Panc1 (cell line): ENCODE measurements around the gene ATP2B2. TPM values are rescaled to one million over a fixed set of nuclear protein-coding genes. Genes with fewer than 3 reads are reported as not detected.

ENCODE experiments used
- ATAC-seq: fragments of 200-7000 bp; cut with Tn5 transposase; 2 replicates; pipeline ENCODE4 v1.9.1; 2020; ENCODE audit warnings: mild to moderate bottlenecking, moderate library complexity
- BruUV-seq: library from RNA; stranded (reverse); fragments of 400-500 nt; replicated peaks from 2 replicates; lab custom pipeline; 2021; lab: Mats Ljungman, UMichigan
- CTCF ChIA-PET: fragments of 300-600 bp; sonication (Branson Sonifier 250); formaldehyde crosslinking; loops from one replicate; lab custom pipeline; 2022; ENCODE audit warnings: antibody characterized with exemption; lab: Charles Lee
- POLR2A ChIA-PET: fragments of 300-600 bp; sonication (Branson Sonifier 250); formaldehyde crosslinking; loops from one replicate; lab custom pipeline; 2022; ENCODE audit warnings: antibody characterized with exemption; lab: Charles Lee
- DNase-seq: peaks from one replicate; pipeline ENCODE4 v3.0.0-alpha.2; 2010; ENCODE audit warnings: low read depth, low spot score
- H3K27ac ChIP-seq: 2 replicates; pipeline ENCODE4 v1.5.1; 2011; ENCODE audit warnings: mild to moderate bottlenecking, low read length, inconsistent platforms
- H3K27me3 ChIP-seq: fragments of 200-500 bp; sonication (Bioruptor generic); 2 replicates; pipeline ENCODE4 v1.6.0; 2014; ENCODE audit warnings: low read length, inconsistent platforms; ENCODE audit not compliant: control insufficient read depth, insufficient read depth
- H3K36me3 ChIP-seq: fragments of 200-500 bp; sonication (Bioruptor generic); 2 replicates; pipeline ENCODE4 v1.5.1; 2014; ENCODE audit warnings: inconsistent platforms, mild to moderate bottlenecking, low read length, moderate library complexity; ENCODE audit not compliant: control insufficient read depth, insufficient read depth
- H3K4me1 ChIP-seq: 2 replicates; pipeline ENCODE4 v1.5.1; 2011; ENCODE audit warnings: inconsistent platforms, mild to moderate bottlenecking, low read length, moderate library complexity; ENCODE audit not compliant: control insufficient read depth, insufficient read depth
- H3K4me3 ChIP-seq, 2 experiments: 2 replicates each; pipeline ENCODE4 v1.5.1; 2011 to 2012; ENCODE audit warnings: low read depth in 2 of 2, low read length in 2 of 2, mild to moderate bottlenecking in 2 of 2, inconsistent platforms in 1 of 2, moderate library complexity in 1 of 2
- H3K9me3 ChIP-seq: fragments of 200-500 bp; sonication (Bioruptor generic); 2 replicates; pipeline ENCODE4 v1.5.1; 2014; ENCODE audit warnings: low read depth, mild to moderate bottlenecking, inconsistent platforms, low read length, moderate library complexity; ENCODE audit not compliant: control insufficient read depth, insufficient read depth
- POLR2AphosphoS5 ChIP-seq: IDR thresholded peaks from 2 replicates; pipeline ENCODE4 v1.6.1; 2012; ENCODE audit warnings: mild to moderate bottlenecking, low read depth, low read length, moderate library complexity
- SIN3A ChIP-seq: IDR thresholded peaks from 2 replicates; pipeline ENCODE4 v1.6.1; 2012; ENCODE audit warnings: low read depth, mild to moderate bottlenecking, low read length, moderate library complexity, borderline replicate concordance; ENCODE audit not compliant: insufficient read depth
- TCF7L2 ChIP-seq: IDR thresholded peaks from 2 replicates; pipeline ENCODE4 v1.6.1; 2011; ENCODE audit warnings: mild to moderate bottlenecking, low read depth, low read length, inconsistent platforms
- in situ Hi-C: cut with HindIII; loops from 2 replicates; pipeline ENCODE4 v1.10.0; 2016; ENCODE audit warnings: low sequenced_read_pairs, low pct_unique_long_range_greater_than_20kb
- intact Hi-C: fragments of 100-400 bp; cut with micrococcal nuclease; formaldehyde crosslinking; loops from one replicate; pipeline ENCODE4 v1.10.0; 2022; ENCODE audit not compliant: unreplicated experiment
- total RNA-seq: library from RNA; stranded (reverse); gene quantifications from one replicate; pipeline ENCODE4 v1.2.1, GENCODE V29; 2021; ENCODE audit not compliant: unreplicated experiment
- TF ChIP-seq, protein P1 (sequence below), 2 experiments: IDR thresholded peaks; 2 replicates each; pipeline ENCODE4 v1.6.1; 2011 to 2012; ENCODE audit warnings: low read depth in 2 of 2, control low read depth in 1 of 2, low read length in 1 of 2, mild to moderate bottlenecking in 1 of 2, moderate library complexity in 1 of 2; ENCODE audit not compliant: insufficient read depth in 1 of 2
- TF ChIP-seq, protein P2 (sequence below): fragments of 450-650 bp; IDR thresholded peaks from 2 replicates; pipeline ENCODE4 v1.5.1; 2017; ENCODE audit warnings: mild to moderate bottlenecking

Gene ATP2B2
- total RNA-seq, 1 experiment from 2014 or later, result not detected

DNA sequence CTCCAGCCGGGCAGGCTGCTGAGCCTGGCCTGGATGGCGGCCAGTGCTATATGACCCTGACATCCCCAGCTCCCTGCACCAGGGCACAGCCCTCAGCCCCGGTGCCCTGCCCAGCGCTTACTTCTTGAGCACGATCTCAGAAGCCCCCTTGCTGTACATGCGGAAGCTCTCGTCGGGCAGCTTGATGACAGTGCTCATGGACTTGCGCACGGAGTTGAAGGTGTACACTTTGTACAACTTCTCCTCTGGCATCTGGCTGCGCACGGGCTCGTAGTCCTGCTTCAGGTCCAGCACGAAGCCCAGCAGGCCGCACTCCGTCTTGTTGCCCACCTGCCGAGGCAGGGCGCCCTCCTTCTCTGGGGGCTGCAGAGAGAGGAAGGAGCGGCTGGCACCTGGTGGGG is 145.6 kb downstream of the ATP2B2 start:
- DNase-seq, result no peak
- H3K27ac ChIP-seq, result no peak overlapping the region
- in situ Hi-C loops, result no loop called here
- CTCF ChIA-PET, result no interaction called here
- BruUV-seq, result no TSS peak
- H3K4me1 ChIP-seq, result no peaks in the 10 kb centered on the region
- no peaks in the 10 kb centered on the region for H3K27me3 ChIP-seq
- no peaks in the 10 kb centered on the region for H3K9me3 ChIP-seq
- H3K36me3 ChIP-seq, result no peaks in the 10 kb centered on the region
- H3K4me3 ChIP-seq, result no peak overlapping the region
- POLR2A ChIA-PET, result no interaction called here
- TF ChIP-seq TCF7L2, result no peak
- TF ChIP-seq SIN3A, result no peak
- TF ChIP-seq, protein P1, sequence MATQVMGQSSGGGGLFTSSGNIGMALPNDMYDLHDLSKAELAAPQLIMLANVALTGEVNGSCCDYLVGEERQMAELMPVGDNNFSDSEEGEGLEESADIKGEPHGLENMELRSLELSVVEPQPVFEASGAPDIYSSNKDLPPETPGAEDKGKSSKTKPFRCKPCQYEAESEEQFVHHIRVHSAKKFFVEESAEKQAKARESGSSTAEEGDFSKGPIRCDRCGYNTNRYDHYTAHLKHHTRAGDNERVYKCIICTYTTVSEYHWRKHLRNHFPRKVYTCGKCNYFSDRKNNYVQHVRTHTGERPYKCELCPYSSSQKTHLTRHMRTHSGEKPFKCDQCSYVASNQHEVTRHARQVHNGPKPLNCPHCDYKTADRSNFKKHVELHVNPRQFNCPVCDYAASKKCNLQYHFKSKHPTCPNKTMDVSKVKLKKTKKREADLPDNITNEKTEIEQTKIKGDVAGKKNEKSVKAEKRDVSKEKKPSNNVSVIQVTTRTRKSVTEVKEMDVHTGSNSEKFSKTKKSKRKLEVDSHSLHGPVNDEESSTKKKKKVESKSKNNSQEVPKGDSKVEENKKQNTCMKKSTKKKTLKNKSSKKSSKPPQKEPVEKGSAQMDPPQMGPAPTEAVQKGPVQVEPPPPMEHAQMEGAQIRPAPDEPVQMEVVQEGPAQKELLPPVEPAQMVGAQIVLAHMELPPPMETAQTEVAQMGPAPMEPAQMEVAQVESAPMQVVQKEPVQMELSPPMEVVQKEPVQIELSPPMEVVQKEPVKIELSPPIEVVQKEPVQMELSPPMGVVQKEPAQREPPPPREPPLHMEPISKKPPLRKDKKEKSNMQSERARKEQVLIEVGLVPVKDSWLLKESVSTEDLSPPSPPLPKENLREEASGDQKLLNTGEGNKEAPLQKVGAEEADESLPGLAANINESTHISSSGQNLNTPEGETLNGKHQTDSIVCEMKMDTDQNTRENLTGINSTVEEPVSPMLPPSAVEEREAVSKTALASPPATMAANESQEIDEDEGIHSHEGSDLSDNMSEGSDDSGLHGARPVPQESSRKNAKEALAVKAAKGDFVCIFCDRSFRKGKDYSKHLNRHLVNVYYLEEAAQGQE (IDR thresholded peaks at IDR 0.05; ENCODE audit: insufficient read depth in 1 of 2, low read depth in 2 of 2, low read length in 1 of 2), result no peak
- TF ChIP-seq POLR2AphosphoS5, result no peak
- TF ChIP-seq, protein P2, sequence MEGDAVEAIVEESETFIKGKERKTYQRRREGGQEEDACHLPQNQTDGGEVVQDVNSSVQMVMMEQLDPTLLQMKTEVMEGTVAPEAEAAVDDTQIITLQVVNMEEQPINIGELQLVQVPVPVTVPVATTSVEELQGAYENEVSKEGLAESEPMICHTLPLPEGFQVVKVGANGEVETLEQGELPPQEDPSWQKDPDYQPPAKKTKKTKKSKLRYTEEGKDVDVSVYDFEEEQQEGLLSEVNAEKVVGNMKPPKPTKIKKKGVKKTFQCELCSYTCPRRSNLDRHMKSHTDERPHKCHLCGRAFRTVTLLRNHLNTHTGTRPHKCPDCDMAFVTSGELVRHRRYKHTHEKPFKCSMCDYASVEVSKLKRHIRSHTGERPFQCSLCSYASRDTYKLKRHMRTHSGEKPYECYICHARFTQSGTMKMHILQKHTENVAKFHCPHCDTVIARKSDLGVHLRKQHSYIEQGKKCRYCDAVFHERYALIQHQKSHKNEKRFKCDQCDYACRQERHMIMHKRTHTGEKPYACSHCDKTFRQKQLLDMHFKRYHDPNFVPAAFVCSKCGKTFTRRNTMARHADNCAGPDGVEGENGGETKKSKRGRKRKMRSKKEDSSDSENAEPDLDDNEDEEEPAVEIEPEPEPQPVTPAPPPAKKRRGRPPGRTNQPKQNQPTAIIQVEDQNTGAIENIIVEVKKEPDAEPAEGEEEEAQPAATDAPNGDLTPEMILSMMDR, result no peak
- no peak for ATAC-seq
- intact Hi-C loops, result no loop called here

DNA sequence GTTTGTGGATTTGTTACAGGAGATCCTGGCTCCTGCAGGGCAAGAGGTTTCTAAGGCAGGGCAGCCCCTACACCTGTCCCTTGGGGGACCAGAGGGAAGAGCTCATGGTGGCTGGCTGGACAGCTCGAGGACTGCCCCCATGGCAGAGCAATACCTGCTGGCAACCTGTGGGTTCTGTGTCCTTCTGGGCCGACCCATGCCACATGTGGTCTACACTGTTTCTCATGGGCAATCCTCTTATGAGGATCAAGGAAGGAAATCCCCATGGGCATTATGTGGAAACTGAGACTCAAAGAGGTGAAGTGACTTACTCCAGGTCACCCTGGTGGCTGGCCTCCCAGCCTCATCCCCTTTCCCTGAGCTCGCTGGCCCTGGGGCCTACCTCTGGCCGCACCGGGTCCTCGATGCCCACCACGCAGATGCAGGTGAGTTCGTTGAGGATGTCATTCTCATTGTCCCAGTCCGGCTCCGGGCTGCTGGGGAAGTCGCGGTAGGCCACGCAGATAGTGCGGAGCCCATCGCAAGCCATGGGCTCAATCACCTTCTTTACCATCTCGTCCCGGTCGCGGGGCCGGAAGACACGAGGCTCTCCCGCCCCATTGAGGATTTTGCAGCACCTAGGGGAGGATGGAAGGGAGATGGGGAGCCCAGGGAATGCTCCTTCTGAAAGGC is 146.9 kb downstream of the ATP2B2 start:
- ChIA-PET CTCF (interaction anchor here (0.7 kb wide), 1 partner anchor 395 kb away, joined by 3 read pairs; no protein-coding TSS in a partner anchor), POLR2A (no interaction called here)
- intact Hi-C loops, result no loop called here
- Histone ChIP-seq H3K36me3 (no peaks in the 10 kb centered on the region), H3K4me1 (no peaks in the 10 kb centered on the region), H3K27ac (no peak overlapping the region), H3K4me3 (no peak overlapping the region), H3K9me3 (no peaks in the 10 kb centered on the region), H3K27me3 (no peaks in the 10 kb centered on the region)
- DNase-seq (no peak), ATAC-seq (no peak)
- TF ChIP-seq, protein P1 (IDR thresholded peaks at IDR 0.05; ENCODE audit: insufficient read depth in 1 of 2, low read depth in 2 of 2, low read length in 1 of 2), result no peak
- TF ChIP-seq POLR2AphosphoS5 (no peak), SIN3A (no peak), TCF7L2 (no peak)
- TF ChIP-seq, protein P2, result no peak
- in situ Hi-C loops, result no loop called here
- no TSS peak for BruUV-seq
